GM12878 (cell line): ENCODE data around the gene UCKL1. TPM values are rescaled to one million over a fixed set of nuclear protein-coding genes. Genes with fewer than 3 reads are reported as not detected.

Experiments
- ATAC-seq: fragments of 200-7000 bp; cut with Tn5 transposase; 3 replicates; pipeline ENCODE4 v1.9.1; 2020; ENCODE audit warnings: mild to moderate bottlenecking, moderate library complexity
- BruUV-seq: library from RNA; stranded (reverse); fragments of 400-500 nt; replicated peaks from 2 replicates; lab custom pipeline; 2021; lab: Mats Ljungman, UMichigan
- CTCF ChIA-PET: fragments of 300-600 bp; sonication (Branson Sonifier 250); formaldehyde crosslinking; extraction: SDS; loops from one replicate; lab custom pipeline; 2021; ENCODE audit warnings: inconsistent platforms; lab: Yijun Ruan, JAX
- POLR2A ChIA-PET: fragments of 350-600 bp; formaldehyde crosslinking; extraction: SDS; loops from one replicate; lab custom pipeline; 2021; ENCODE audit warnings: inconsistent platforms; lab: Charles Lee
- RAD21 ChIA-PET: fragments of 300-600 bp; sonication (Branson Sonifier 250); formaldehyde crosslinking; loops from one replicate; lab custom pipeline; 2023; ENCODE audit warnings: antibody characterized with exemption; ENCODE audit not compliant: unreplicated experiment; lab: Charles Lee
- SMC1A ChIA-PET: fragments of 300-600 bp; sonication (Branson Sonifier 250); formaldehyde crosslinking; loops from one replicate; lab custom pipeline; 2023; ENCODE audit not compliant: unreplicated experiment, uncharacterized antibody; lab: Charles Lee
- DNase-seq: peaks from one replicate; pipeline ENCODE4 v3.0.0-alpha.2; 2011; ENCODE audit warnings: low read depth, low spot score
- FAIRE-seq: peaks from 3 replicates; lab custom pipeline; 2011; peaks lifted over from hg19 to GRCh38; lab: Jason Lieb, UNC
- H2AFZ ChIP-seq: 2 replicates; pipeline ENCODE4 v1.6.0; 2011; ENCODE audit warnings: low read depth, low read length, control low read depth; ENCODE audit not compliant: control insufficient read depth
- H3K27ac ChIP-seq: 2 replicates; pipeline ENCODE4 v1.5.1; 2011; ENCODE audit warnings: control low read depth; ENCODE audit not compliant: control insufficient read depth, insufficient read depth
- H3K27me3 ChIP-seq, 2 experiments: replicated peaks in 1 of 2; 2 replicates each; pipeline versions ENCODE4 v1.6.0 to v1.6.1; 2011; ENCODE audit warnings: low read length in 1 of 2; ENCODE audit not compliant: control insufficient read depth in 2 of 2, insufficient read depth in 2 of 2
- H3K36me3 ChIP-seq, 2 experiments: 2 replicates each; pipeline ENCODE4 v1.5.1; 2011; ENCODE audit warnings: low read length in 1 of 2; ENCODE audit not compliant: control insufficient read depth in 2 of 2, insufficient read depth in 2 of 2
- H3K4me1 ChIP-seq: 2 replicates; pipeline ENCODE4 v1.6.1; 2011; ENCODE audit warnings: mild to moderate bottlenecking, low read length, moderate library complexity, mixed read lengths; ENCODE audit not compliant: control insufficient read depth, insufficient read depth
- H3K4me2 ChIP-seq: 2 replicates; pipeline ENCODE4 v1.6.0; 2011; ENCODE audit warnings: control low read depth; ENCODE audit not compliant: control insufficient read depth, insufficient read depth
- H3K4me3 ChIP-seq: fragments of 200-600 bp; sonication (generic); 2 replicates; pipeline ENCODE4 v1.5.1; 2016
- H3K79me2 ChIP-seq: 2 replicates; pipeline ENCODE4 v1.6.0; 2011; ENCODE audit warnings: low read length; ENCODE audit not compliant: control insufficient read depth, insufficient read depth
- H3K9ac ChIP-seq: 2 replicates; pipeline ENCODE4 v1.8.0; 2011; ENCODE audit warnings: low read length, control low read depth, mixed read lengths; ENCODE audit not compliant: control insufficient read depth, insufficient read depth
- H3K9me3 ChIP-seq: replicated peaks from 3 replicates; pipeline ENCODE4 v1.5.1; 2011; ENCODE audit warnings: mild to moderate bottlenecking, low read length; ENCODE audit not compliant: control insufficient read depth, insufficient read depth
- H4K20me1 ChIP-seq: 2 replicates; pipeline ENCODE4 v1.6.0; 2011; ENCODE audit not compliant: control insufficient read depth, insufficient read depth
- CTCF ChIP-seq, 3 experiments: IDR thresholded peaks in 2 of 3; conservative IDR thresholded peaks in 1 of 3; 2 replicates each; pipeline ENCODE4 v1.5.1; 2011; ENCODE audit warnings: low read depth in 3 of 3, low read length in 3 of 3, mild to moderate bottlenecking in 3 of 3, control low read depth in 2 of 3, moderate library complexity in 2 of 3, inconsistent platforms in 1 of 3, mixed read lengths in 1 of 3; ENCODE audit not compliant: control insufficient read depth in 2 of 3, insufficient read depth in 1 of 3; ENCODE audit errors: extremely low read depth in 1 of 3
- E2F8 ChIP-seq: fragments of 450-650 bp; IDR thresholded peaks from 2 replicates; pipeline ENCODE4 v1.6.1; 2018; ENCODE audit warnings: mild to moderate bottlenecking, low read depth, moderate library complexity; ENCODE audit not compliant: partially characterized antibody
- POLR2A ChIP-seq: IDR thresholded peaks from 2 replicates; pipeline ENCODE4 v1.6.1; 2011; ENCODE audit warnings: low read depth, mild to moderate bottlenecking, low read length
- WGBS: methylation state at CpG from one replicate; pipeline ENCODE4 v1.1.6; 2016; ENCODE audit warnings: low lambda C conversion rate; ENCODE audit not compliant: insufficient replicate concordance, insufficient coverage; ENCODE audit errors: missing lambda C conversion rate; 5-methylcytosine and 5-hydroxymethylcytosine counted together
- in situ Hi-C: fragments of 300-500 bp; cut with MboI; formaldehyde crosslinking; loops from 9 replicates; pipeline ENCODE4 v1.14.3; 2018; ENCODE audit warnings: mixed read lengths
- intact Hi-C: fragments of 100-400 bp; cut with micrococcal nuclease; formaldehyde crosslinking; loops from one replicate; pipeline ENCODE4 v1.14.2; 2022; ENCODE audit not compliant: unreplicated experiment
- polyA plus RNA-seq, 11 experiments: library from polyadenylated mRNA; depleted of rRNA in 4 of 11; unstranded in 6 of 11; stranded (reverse) in 5 of 11; fragments of >200 nt; fragmentation: Nextera tagmentation in 4 of 11; fragmentation: Illumina TruSeq in 1 of 11; extraction: Ambion mirVana in 4 of 11; extraction: Trizol in 1 of 11; gene quantifications; 1 replicate in 1 of 11; 2 replicates in 10 of 11; pipeline versions ENCODE4 v1.2.1 to v1.2.3, GENCODE V29; 2011 to 2016; ENCODE audit warnings: inconsistent platforms in 2 of 11, missing spikeins in 2 of 11, low read depth in 1 of 11
- total RNA-seq, 4 experiments: library from RNA; depleted of rRNA in 3 of 4; stranded (reverse); fragments of >200 nt in 3 of 4; fragmentation: Illumina TruSeq in 1 of 4; extraction: Trizol in 1 of 4; gene quantifications; 2 replicates each; pipeline versions ENCODE4 v1.2.1 to v1.2.3, GENCODE V29; 2013 to 2021

UCKL1 gene
- total and polyA plus RNA-seq, 10 of the 15 experiments (the other 5 are each of a cell fraction or from before 2014, with no cell fraction given) = 2.4 to 36.3 (median 24.8) TPM

DNA sequence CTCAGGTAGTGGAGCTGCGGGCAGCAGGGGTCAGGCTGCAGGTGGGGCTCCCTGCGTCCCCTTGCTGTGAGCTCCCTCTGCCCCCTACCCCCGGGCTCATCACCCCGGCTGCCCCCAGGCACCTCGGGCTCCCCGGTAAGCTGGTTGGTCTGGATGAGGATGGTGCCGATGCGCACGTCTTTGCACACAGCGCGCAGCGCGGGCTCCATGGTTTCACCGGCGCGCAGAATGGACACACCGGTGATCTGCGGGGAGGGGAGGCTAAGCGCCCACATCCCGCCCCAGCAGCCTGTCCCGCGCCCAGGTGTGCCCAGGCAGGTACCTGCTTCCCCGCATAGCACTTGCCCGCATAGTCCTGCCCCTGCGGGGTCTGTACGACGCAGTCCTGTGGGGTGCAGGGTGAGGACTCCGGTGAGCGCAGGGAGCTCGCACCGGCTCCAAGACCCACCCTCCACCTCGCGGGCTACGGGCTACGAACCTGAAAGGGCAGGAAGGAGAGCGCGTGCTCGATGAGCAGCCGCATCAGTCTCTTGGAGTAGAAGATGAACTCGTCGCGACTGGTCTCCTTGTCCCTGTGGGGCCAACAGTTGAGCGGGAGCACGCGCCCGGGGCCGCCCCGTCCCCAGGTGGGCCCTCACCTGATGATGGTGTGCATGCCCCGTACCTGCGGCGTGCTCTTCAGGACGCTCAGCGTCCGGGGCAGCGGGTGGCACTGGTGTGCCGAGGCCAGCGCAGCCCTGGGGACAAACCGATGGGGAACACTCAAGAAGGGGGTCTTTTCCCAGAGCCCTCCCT lies 15.5 kb downstream of the UCKL1 start:
- Histone ChIP-seq H3K9ac (no peak overlapping the region), H3K4me2 (no peak overlapping the region), H4K20me1 (no peaks in the 10 kb centered on the region), H3K27me3 (no peaks in the 10 kb centered on the region), H3K4me3 (no peak overlapping the region), H3K27ac (no peak overlapping the region), H3K4me1 (no peaks in the 10 kb centered on the region), H3K79me2 (no peaks in the 10 kb centered on the region), H2AFZ (no peak overlapping the region), H3K9me3 (no peaks in the 10 kb centered on the region; the same call in 2 of the 3 replicates), H3K36me3 (peaks cover 16 to 47% of the 10 kb centered on the region in 2 experiments; a peak in 3 of 4 replicates)
- DNase-seq (no peak), ATAC-seq (no peak), FAIRE-seq (no peak)
- CTCF ChIA-PET = interaction anchor here (0.9 kb wide), 1 partner anchor 26 kb away, joined by 3 read pairs; no protein-coding TSS in a partner anchor
- no TSS peak for BruUV-seq
- RAD21 ChIA-PET = no interaction called here
- in situ Hi-C loops = no loop called here
- POLR2A ChIA-PET = interaction anchor here (0.7 kb wide), 1 partner anchor 13 kb away, joined by 4 read pairs; no protein-coding TSS in a partner anchor
- TF ChIP-seq CTCF (IDR thresholded peaks at IDR 0.05 in 2 of 3, conservative IDR thresholded peaks at IDR 0.05 in 1 of 3; ENCODE audit: control insufficient read depth in 2 of 3, extremely low read depth in 1 of 3, insufficient read depth in 1 of 3, low read depth in 3 of 3, low read length in 3 of 3) (no peak), POLR2A (0 out of 2 replicates have a peak, but pooled peaks have one; percentile 21)
- WGBS = 98% methylated on average over 54 of the region's 58 CpGs
- SMC1A ChIA-PET = no interaction called here
- intact Hi-C loops = no loop called here

DNA sequence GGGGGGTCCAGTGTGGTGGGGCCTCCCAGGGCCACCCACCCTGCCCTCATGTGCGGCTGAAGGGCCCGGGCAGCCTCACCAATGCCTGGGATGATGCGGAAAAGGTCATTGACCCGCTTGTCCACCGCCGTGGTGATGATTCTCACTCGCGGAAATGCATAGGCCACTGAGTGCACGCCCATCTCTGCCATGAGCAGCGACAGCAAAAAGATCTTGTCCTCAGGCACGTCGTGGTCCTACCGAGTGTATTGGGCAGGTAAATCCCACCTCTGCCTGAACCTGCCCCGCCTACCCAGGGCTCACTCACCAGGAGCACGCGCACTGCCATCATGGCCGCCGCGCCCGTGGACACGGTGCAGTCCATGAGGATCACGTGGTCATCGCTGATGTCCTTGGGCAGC lies 16.1 kb downstream of the UCKL1 start:
- POLR2A ChIA-PET = interaction anchor here (0.7 kb wide), 1 partner anchor 12 kb away, joined by 4 read pairs; no protein-coding TSS in a partner anchor
- H2AFZ ChIP-seq = no peak overlapping the region
- H3K36me3 ChIP-seq = peaks cover 10 to 46% of the 10 kb centered on the region in 2 experiments; a peak in 3 of 4 replicates
- TF ChIP-seq POLR2A = peak; percentile 28; the same call in 1 of the 2 replicates
- no peak for TF ChIP-seq E2F8
- intact Hi-C loops = no loop called here
- BruUV-seq = TSS peak; percentile 76
- H3K9ac ChIP-seq = no peak overlapping the region
- no peak overlapping the region for H3K4me2 ChIP-seq
- SMC1A ChIA-PET = no interaction called here
- no peaks in the 10 kb centered on the region for H3K79me2 ChIP-seq
- CTCF ChIA-PET = no interaction called here
- no peak overlapping the region for H3K4me3 ChIP-seq
- in situ Hi-C loops = no loop called here
- H3K9me3 ChIP-seq = no peaks in the 10 kb centered on the region; the same call in 2 of the 3 replicates
- DNase-seq (no peak), FAIRE-seq (no peak), ATAC-seq (no peak)
- 98% methylated on average over 23 of the region's 23 CpGs for WGBS
- H4K20me1 ChIP-seq = no peaks in the 10 kb centered on the region
- RAD21 ChIA-PET = no interaction called here
- H3K4me1 ChIP-seq = no peaks in the 10 kb centered on the region
- no peak overlapping the region for H3K27ac ChIP-seq
- no peaks in the 10 kb centered on the region for H3K27me3 ChIP-seq
